ENCODE results near the gene ENDOV.

- no peak for TF ChIP-seq CTCF (IDR thresholded peaks at IDR 0.05; ENCODE audit: extremely low read depth in 1 of 2, insufficient read depth in 1 of 2, low read depth in 1 of 2, low read length in 2 of 2)
- no peak for TF ChIP-seq POLR2A (IDR thresholded peaks at IDR 0.05; ENCODE audit: low read depth, low read length)
Observed at GRCh38 chr17:80468781-80469493, 54.0 kb downstream of the ENDOV start.

All from endothelial cell of umbilical vein (primary cell).